Upper lobe of left lung (tissue), 4 donors: ENCODE results near the gene TK1.

Experiments
- POLR2A ChIP-seq, 4 donors: fragments of 450-650 bp; IDR thresholded peaks; one replicate each; pipeline ENCODE4 v1.5.1; 2016 to 2017; ENCODE audit warnings: antibody characterized with exemption in 4 of 4, mild to moderate bottlenecking in 2 of 4
- POLR2AphosphoS5 ChIP-seq, 2 donors: sonication (generic); formaldehyde crosslinking; IDR thresholded peaks; one replicate each; pipeline ENCODE4 v1.5.1; 2017; ENCODE audit warnings: antibody characterized with exemption in 2 of 2
- TF ChIP-seq, protein P1 (sequence below), 6 experiments: fragments of 450-650 bp in 4 of 6; fragments of 200-600 bp in 2 of 6; sonication (generic) in 2 of 6; IDR thresholded peaks; one replicate each; pipeline ENCODE4 v1.5.1; 2016 to 2019; ENCODE audit warnings: antibody characterized with exemption in 6 of 6

DNA sequence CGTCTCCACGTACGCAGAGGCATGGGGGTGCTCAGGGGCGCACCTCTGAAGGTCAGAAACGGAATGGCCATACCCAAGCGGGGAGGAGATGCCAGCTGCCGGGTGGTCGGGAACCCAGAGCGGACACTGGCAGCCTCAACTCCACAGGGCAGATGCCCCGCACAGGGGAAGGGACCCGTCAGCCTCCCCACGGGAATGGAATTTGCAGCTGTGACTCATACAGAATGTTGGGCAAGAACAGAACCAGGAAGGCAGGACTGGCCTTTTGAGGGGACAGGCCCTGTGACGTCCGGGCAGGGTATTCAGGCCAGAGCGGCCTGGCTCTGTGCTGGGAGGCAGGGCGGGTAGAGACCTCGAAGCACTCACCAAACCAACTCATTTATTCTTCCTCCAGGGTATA lies 7.5 kb downstream of the TK1 start:
- TF ChIP-seq, protein P1, sequence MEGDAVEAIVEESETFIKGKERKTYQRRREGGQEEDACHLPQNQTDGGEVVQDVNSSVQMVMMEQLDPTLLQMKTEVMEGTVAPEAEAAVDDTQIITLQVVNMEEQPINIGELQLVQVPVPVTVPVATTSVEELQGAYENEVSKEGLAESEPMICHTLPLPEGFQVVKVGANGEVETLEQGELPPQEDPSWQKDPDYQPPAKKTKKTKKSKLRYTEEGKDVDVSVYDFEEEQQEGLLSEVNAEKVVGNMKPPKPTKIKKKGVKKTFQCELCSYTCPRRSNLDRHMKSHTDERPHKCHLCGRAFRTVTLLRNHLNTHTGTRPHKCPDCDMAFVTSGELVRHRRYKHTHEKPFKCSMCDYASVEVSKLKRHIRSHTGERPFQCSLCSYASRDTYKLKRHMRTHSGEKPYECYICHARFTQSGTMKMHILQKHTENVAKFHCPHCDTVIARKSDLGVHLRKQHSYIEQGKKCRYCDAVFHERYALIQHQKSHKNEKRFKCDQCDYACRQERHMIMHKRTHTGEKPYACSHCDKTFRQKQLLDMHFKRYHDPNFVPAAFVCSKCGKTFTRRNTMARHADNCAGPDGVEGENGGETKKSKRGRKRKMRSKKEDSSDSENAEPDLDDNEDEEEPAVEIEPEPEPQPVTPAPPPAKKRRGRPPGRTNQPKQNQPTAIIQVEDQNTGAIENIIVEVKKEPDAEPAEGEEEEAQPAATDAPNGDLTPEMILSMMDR (IDR thresholded peaks at IDR 0.05) = no peak
- TF ChIP-seq POLR2AphosphoS5 (IDR thresholded peaks at IDR 0.05) (peak; percentile 69 to 80), POLR2A (IDR thresholded peaks at IDR 0.05) (peak in 1 of 4 donors; percentile 67)
